ENCODE measurements around the gene CPEB4.

CPEB4 gene

GRCh38 chr5:173875189-173875588, 13.0 kb upstream of the CPEB4 start:
- peaks cover 4% of the 10 kb centered on the region for H3K79me2 ChIP-seq (ENCODE audit: control insufficient read depth, insufficient read depth, low read length, poor library complexity)
- no peak overlapping the region for H2BK12ac ChIP-seq (ENCODE audit: low read length)
- H4K12ac ChIP-seq (ENCODE audit: low read depth, low read length) = no peak overlapping the region
- H3K9me3 ChIP-seq (ENCODE audit: insufficient read depth, low read depth, low read length) = no peaks in the 10 kb centered on the region
- H3K4ac ChIP-seq (ENCODE audit: low read depth, low read length) = no peak overlapping the region
- H2BK5ac ChIP-seq (ENCODE audit: low read depth, low read length, poor library complexity) = no peak overlapping the region
- no peak overlapping the region for H3K4me3 ChIP-seq (ENCODE audit: low read depth, low read length)
- H3K18ac ChIP-seq (ENCODE audit: low read length) = no peak overlapping the region
- no peak for DNase-seq
- H2AFZ ChIP-seq (ENCODE audit: insufficient read depth, low read length, poor library complexity) = no peak overlapping the region
- H4K8ac ChIP-seq (ENCODE audit: low read depth, low read length) = no peak overlapping the region
- H2AK5ac ChIP-seq (ENCODE audit: low read length) = no peak overlapping the region
- no peak overlapping the region for H3K23ac ChIP-seq (ENCODE audit: low read length)
- no CpG with 5 or more reads among the region's 1 CpG for WGBS (ENCODE audit: extremely low coverage, insufficient coverage, insufficient read length)
- no peak overlapping the region for H3K27ac ChIP-seq (ENCODE audit: low read depth, low read length)
- peak overlapping the region; percentile 11 for H3K9ac ChIP-seq (ENCODE audit: low read length)
- H4K91ac ChIP-seq (ENCODE audit: low read depth, low read length) = no peak overlapping the region
- H3K36me3 ChIP-seq (ENCODE audit: control insufficient read depth in 1 of 2, insufficient read depth in 2 of 2, low read length in 2 of 2) = no peaks in the 10 kb centered on the region
- no peak overlapping the region for H2BK120ac ChIP-seq (ENCODE audit: insufficient read depth, low read length, poor library complexity)
- peaks cover 0 to 12% of the 10 kb centered on the region in 2 experiments for H3K4me1 ChIP-seq (ENCODE audit: control insufficient read depth in 1 of 2, insufficient read depth in 2 of 2, low read length in 2 of 2)
- H3K4me2 ChIP-seq (ENCODE audit: low read length) = no peak overlapping the region
- no peak overlapping the region for H3K14ac ChIP-seq (ENCODE audit: low read length)
- peaks cover 7% of the 10 kb centered on the region for H3K79me1 ChIP-seq (ENCODE audit: low read length)
- no peaks in the 10 kb centered on the region for H3K27me3 ChIP-seq (ENCODE audit: insufficient read depth, low read length)

GRCh38 chr5:173878224-173878967, 9.8 kb upstream of the CPEB4 start:
- no peak for DNase-seq
- peak overlapping the region; percentile 68 for H4K91ac ChIP-seq (ENCODE audit: low read depth, low read length)
- H3K4me2 ChIP-seq (ENCODE audit: low read length) = no peak overlapping the region
- H3K23ac ChIP-seq (ENCODE audit: low read length) = no peak overlapping the region
- H2AFZ ChIP-seq (ENCODE audit: insufficient read depth, low read length, poor library complexity) = no peak overlapping the region
- H3K79me1 ChIP-seq (ENCODE audit: low read length) = peaks cover 6% of the 10 kb centered on the region
- H2BK120ac ChIP-seq (ENCODE audit: insufficient read depth, low read length, poor library complexity) = no peak overlapping the region
- H3K27me3 ChIP-seq (ENCODE audit: insufficient read depth, low read length) = no peaks in the 10 kb centered on the region
- no peak overlapping the region for H3K4ac ChIP-seq (ENCODE audit: low read depth, low read length)
- peaks cover 0 to 3% of the 10 kb centered on the region in 2 experiments for H3K4me1 ChIP-seq (ENCODE audit: control insufficient read depth in 1 of 2, insufficient read depth in 2 of 2, low read length in 2 of 2)
- no peak overlapping the region for H2BK12ac ChIP-seq (ENCODE audit: low read length)
- H3K14ac ChIP-seq (ENCODE audit: low read length) = no peak overlapping the region
- no peak overlapping the region for H3K18ac ChIP-seq (ENCODE audit: low read length)
- no peak overlapping the region for H4K8ac ChIP-seq (ENCODE audit: low read depth, low read length)
- no peak overlapping the region for H3K9ac ChIP-seq (ENCODE audit: low read length)
- H2AK5ac ChIP-seq (ENCODE audit: low read length) = no peak overlapping the region
- no peaks in the 10 kb centered on the region for H3K9me3 ChIP-seq (ENCODE audit: insufficient read depth, low read depth, low read length)
- no peaks in the 10 kb centered on the region for H3K36me3 ChIP-seq (ENCODE audit: control insufficient read depth in 1 of 2, insufficient read depth in 2 of 2, low read length in 2 of 2)
- no peak overlapping the region for H3K4me3 ChIP-seq (ENCODE audit: low read depth, low read length)
- no CpG with 5 or more reads among the region's 5 CpGs for WGBS (ENCODE audit: extremely low coverage, insufficient coverage, insufficient read length)
- no peak overlapping the region for H4K12ac ChIP-seq (ENCODE audit: low read depth, low read length)
- no peak overlapping the region for H3K27ac ChIP-seq (ENCODE audit: low read depth, low read length)
- no peaks in the 10 kb centered on the region for H3K79me2 ChIP-seq (ENCODE audit: control insufficient read depth, insufficient read depth, low read length, poor library complexity)
- no peak overlapping the region for H2BK5ac ChIP-seq (ENCODE audit: low read depth, low read length, poor library complexity)

DNA sequence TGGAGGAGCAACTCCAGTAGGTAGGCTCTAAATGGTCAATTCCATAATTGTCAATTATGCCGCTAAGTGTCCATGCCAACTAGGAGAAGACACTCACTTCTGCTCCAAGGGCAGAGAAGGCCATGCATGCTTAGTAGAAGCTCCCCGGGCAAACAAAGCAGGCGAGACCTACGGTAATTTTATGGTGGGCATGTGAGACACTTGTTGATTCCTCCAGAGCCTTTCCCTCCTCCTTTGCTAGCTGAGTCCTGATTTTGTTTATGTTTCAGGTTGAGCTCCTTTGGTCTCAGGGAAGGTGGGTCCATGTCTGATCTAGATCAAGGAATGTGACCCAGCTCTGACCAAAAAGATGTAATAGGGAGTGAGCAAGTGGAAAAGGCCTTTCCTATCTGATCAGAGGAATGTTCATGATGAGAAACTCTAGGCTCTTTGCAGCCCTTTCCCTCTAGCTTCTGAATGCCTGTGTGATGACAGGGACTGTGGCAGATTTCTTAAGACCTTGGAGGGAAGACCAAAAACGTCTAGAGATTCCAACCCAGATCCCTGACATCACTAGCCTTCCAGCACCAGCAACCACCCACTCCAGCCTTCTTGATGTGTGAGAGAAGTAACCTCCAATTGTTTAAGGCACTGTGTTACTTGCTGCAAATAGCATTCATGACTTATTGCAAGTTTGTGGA, 7.7 kb upstream of the CPEB4 start:
- Histone ChIP-seq H4K12ac (ENCODE audit: low read depth, low read length) (no peak overlapping the region), H2AK5ac (ENCODE audit: low read length) (no peak overlapping the region), H4K91ac (ENCODE audit: low read depth, low read length) (peak overlapping the region; percentile 32), H2BK12ac (ENCODE audit: low read length) (peak overlapping the region; percentile 51), H3K9me3 (ENCODE audit: insufficient read depth, low read depth, low read length) (no peaks in the 10 kb centered on the region), H3K79me2 (ENCODE audit: control insufficient read depth, insufficient read depth, low read length, poor library complexity) (peaks cover 1% of the 10 kb centered on the region), H3K4me1 (ENCODE audit: control insufficient read depth in 1 of 2, insufficient read depth in 2 of 2, low read length in 2 of 2) (peaks cover 3 to 7% of the 10 kb centered on the region in 2 experiments), H2BK5ac (ENCODE audit: low read depth, low read length, poor library complexity) (peak overlapping the region; percentile 61), H3K27me3 (ENCODE audit: insufficient read depth, low read length) (no peaks in the 10 kb centered on the region), H3K9ac (ENCODE audit: low read length) (no peak overlapping the region), H3K4me2 (ENCODE audit: low read length) (no peak overlapping the region), H3K4ac (ENCODE audit: low read depth, low read length) (no peak overlapping the region), H2BK120ac (ENCODE audit: insufficient read depth, low read length, poor library complexity) (peak overlapping the region; percentile 73), H3K36me3 (ENCODE audit: control insufficient read depth in 1 of 2, insufficient read depth in 2 of 2, low read length in 2 of 2) (no peaks in the 10 kb centered on the region), H3K18ac (ENCODE audit: low read length) (no peak overlapping the region), H3K4me3 (ENCODE audit: low read depth, low read length) (no peak overlapping the region), H2AFZ (ENCODE audit: insufficient read depth, low read length, poor library complexity) (no peak overlapping the region), H4K8ac (ENCODE audit: low read depth, low read length) (no peak overlapping the region), H3K27ac (ENCODE audit: low read depth, low read length) (peak overlapping the region; percentile 57), H3K14ac (ENCODE audit: low read length) (no peak overlapping the region), H3K79me1 (ENCODE audit: low read length) (peaks cover 11% of the 10 kb centered on the region), H3K23ac (ENCODE audit: low read length) (no peak overlapping the region)
- peak; percentile 92 to 97 for DNase-seq
- WGBS (ENCODE audit: extremely low coverage, insufficient coverage, insufficient read length) = no CpG with 5 or more reads among the region's 5 CpGs

- no peak overlapping the region for H2BK120ac ChIP-seq (ENCODE audit: insufficient read depth, low read length, poor library complexity)
- no peak overlapping the region for H2AK5ac ChIP-seq (ENCODE audit: low read length)
- no peak overlapping the region for H3K14ac ChIP-seq (ENCODE audit: low read length)
- H3K18ac ChIP-seq (ENCODE audit: low read length) = no peak overlapping the region
- H3K4me2 ChIP-seq (ENCODE audit: low read length) = no peak overlapping the region
- no peak overlapping the region for H3K27ac ChIP-seq (ENCODE audit: low read depth, low read length)
- no peaks in the 10 kb centered on the region for H3K27me3 ChIP-seq (ENCODE audit: insufficient read depth, low read length)
- no peak overlapping the region for H3K4me3 ChIP-seq (ENCODE audit: low read depth, low read length)
- H4K91ac ChIP-seq (ENCODE audit: low read depth, low read length) = peak overlapping the region; percentile 45
- H3K23ac ChIP-seq (ENCODE audit: low read length) = no peak overlapping the region
- peaks cover 3 to 7% of the 10 kb centered on the region in 2 experiments for H3K4me1 ChIP-seq (ENCODE audit: control insufficient read depth in 1 of 2, insufficient read depth in 2 of 2, low read length in 2 of 2)
- no peak overlapping the region for H3K4ac ChIP-seq (ENCODE audit: low read depth, low read length)
- H3K36me3 ChIP-seq (ENCODE audit: control insufficient read depth in 1 of 2, insufficient read depth in 2 of 2, low read length in 2 of 2) = no peaks in the 10 kb centered on the region
- WGBS (ENCODE audit: extremely low coverage, insufficient coverage, insufficient read length) = no CpG with 5 or more reads among the region's 6 CpGs
- H2BK5ac ChIP-seq (ENCODE audit: low read depth, low read length, poor library complexity) = no peak overlapping the region
- H4K12ac ChIP-seq (ENCODE audit: low read depth, low read length) = no peak overlapping the region
- H3K9me3 ChIP-seq (ENCODE audit: insufficient read depth, low read depth, low read length) = no peaks in the 10 kb centered on the region
- H3K79me1 ChIP-seq (ENCODE audit: low read length) = peaks cover 11% of the 10 kb centered on the region
- H4K8ac ChIP-seq (ENCODE audit: low read depth, low read length) = no peak overlapping the region
- peak overlapping the region; percentile 1 for H2BK12ac ChIP-seq (ENCODE audit: low read length)
- no peak overlapping the region for H3K9ac ChIP-seq (ENCODE audit: low read length)
- peak; percentile 78 to 96 for DNase-seq
- H2AFZ ChIP-seq (ENCODE audit: insufficient read depth, low read length, poor library complexity) = no peak overlapping the region
- peaks cover 1% of the 10 kb centered on the region for H3K79me2 ChIP-seq (ENCODE audit: control insufficient read depth, insufficient read depth, low read length, poor library complexity)
These were observed 6.2 kb upstream of the CPEB4 start for GRCh38 chr5:173881811-173882575.
